HK-2 (cell line): Measurements from ENCODE around the gene AP1AR.

Experiments
- DNase-seq: peaks from one replicate; pipeline ENCODE4 v3.0.0-alpha.2; 2018; ENCODE audit not compliant: unreplicated experiment

AP1AR gene

GRCh38 chr4:112312610-112313239, 81.1 kb downstream of the AP1AR start:
- no peak for DNase-seq

- DNase-seq, result no peak
These were observed 83.9 kb downstream of the AP1AR start for GRCh38 chr4:112315446-112315845.

DNA sequence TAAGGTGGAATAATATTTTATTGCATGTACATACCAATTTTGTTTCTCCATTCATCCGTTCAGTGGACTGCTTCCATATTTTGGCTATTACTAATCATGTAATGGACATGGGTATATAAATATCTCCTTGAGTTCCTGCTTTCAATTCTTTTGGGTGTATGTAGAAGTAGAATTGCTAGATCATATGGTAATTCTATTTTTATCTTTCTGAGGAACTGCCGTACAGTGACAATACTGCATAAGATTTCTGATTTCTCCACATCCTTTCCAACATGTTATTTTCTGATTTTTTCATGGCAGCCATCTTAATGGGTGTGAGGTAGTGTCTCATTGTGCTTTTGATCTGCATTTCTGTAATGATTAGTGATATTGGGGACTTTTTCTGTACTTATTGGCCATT, 84.8 kb downstream of the AP1AR start:
- no peak for DNase-seq

DNA sequence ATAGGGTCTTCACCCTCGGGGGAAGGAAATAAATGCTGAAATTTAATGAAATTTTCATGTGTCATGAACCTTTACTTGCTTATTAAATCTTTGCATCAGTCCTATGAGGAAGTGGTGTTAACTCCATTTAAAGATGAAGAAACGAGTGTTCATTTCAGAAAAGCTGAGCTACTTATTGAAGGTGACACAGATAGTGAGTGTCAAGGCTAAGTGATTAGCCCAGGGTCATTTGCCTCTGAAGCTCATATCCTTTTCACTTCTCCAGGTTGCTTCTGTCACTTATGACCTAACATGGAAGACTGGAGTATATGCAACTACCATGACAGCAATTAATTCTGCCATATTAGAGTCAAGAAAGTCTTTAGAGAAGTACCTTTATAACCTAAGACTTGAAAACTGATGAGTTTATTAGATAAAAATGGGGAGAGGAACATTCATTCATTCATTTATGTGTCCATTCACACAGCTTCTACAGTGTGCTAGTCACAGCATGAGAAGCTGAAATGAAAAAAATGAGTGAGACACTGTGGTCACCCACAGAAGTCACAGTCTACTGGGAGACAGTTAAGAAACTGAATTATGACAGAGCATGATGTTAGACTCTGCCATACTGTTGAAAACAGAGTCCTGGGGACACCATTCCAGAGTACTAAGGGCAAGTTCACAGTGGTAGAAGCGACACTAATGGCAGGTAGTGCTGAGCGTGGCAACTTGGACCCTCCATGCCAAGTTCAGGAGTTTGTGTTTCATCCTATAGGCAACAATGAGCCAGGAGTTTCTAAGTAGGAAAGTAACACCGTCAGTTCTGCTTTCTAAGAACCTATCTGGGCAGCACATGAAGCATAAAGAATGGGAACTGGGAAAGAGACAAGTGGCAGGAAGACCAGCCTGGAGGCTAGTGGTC, 86.9 kb downstream of the AP1AR start:
- no peak for DNase-seq
